ENCODE measurements around the gene SLC22A14. TPM values are rescaled to one million over a fixed set of nuclear protein-coding genes. Genes with fewer than 3 reads are reported as not detected.
A peak's percentile ranks its signal among the peaks of the same experiment; 100 is the strongest.

Gene SLC22A14
- total and polyA plus RNA-seq, 10 donors, result 0.04 to 0.60 (median 0.18) TPM; not detected in 6

GRCh38 chr3:38348903-38349302, 66.8 kb downstream of the SLC22A14 start:
- Histone ChIP-seq H3K4me1 (peaks cover 0 to 31% (median 17%) of the 10 kb centered on the region in 6 donors), H3K36me3 (no peaks in the 10 kb centered on the region), H3K27ac (no peak overlapping the region), H3K27me3 (replicated peaks in 1 of 7) (no peaks in the 10 kb centered on the region), H3K9me3 (no peaks in the 10 kb centered on the region), H3K4me3 (no peak overlapping the region)
- WGBS, 5 donors, result 54 to 74% (median 56%) methylated on average over 4 of the region's 4 CpGs
- intact Hi-C loops (cut with DNase I; ENCODE audit: low total_unique reads), result no loop called here
- DNase-seq, result no peak
- TF ChIP-seq CTCF (IDR thresholded peaks at IDR 0.05 in 8 of 11, conservative IDR thresholded peaks at IDR 0.05 in 3 of 11) (no peak), POLR2A (IDR thresholded peaks at IDR 0.05) (no peak), POLR2AphosphoS5 (IDR thresholded peaks at IDR 0.05) (no peak)

- no peak overlapping the region for H3K4me3 ChIP-seq
- no peak overlapping the region for H3K27ac ChIP-seq
- H3K27me3 ChIP-seq (replicated peaks in 1 of 7), result no peaks in the 10 kb centered on the region
- no peaks in the 10 kb centered on the region for H3K9me3 ChIP-seq
- TF ChIP-seq POLR2A (IDR thresholded peaks at IDR 0.05) (no peak), POLR2AphosphoS5 (IDR thresholded peaks at IDR 0.05) (no peak), CTCF (IDR thresholded peaks at IDR 0.05 in 8 of 11, conservative IDR thresholded peaks at IDR 0.05 in 3 of 11) (no peak)
- H3K36me3 ChIP-seq, result no peaks in the 10 kb centered on the region
- peaks cover 0 to 31% (median 17%) of the 10 kb centered on the region in 6 donors for H3K4me1 ChIP-seq
- intact Hi-C loops (cut with DNase I; ENCODE audit: low total_unique reads), result no loop called here
- 82 to 91% (median 87%) methylated on average over 8 of the region's 8 CpGs for WGBS, 5 donors
- DNase-seq, result no peak
Observed at GRCh38 chr3:38349684-38350359, 67.7 kb downstream of the SLC22A14 start.

GRCh38 chr3:38353151-38353550, 71.1 kb downstream of the SLC22A14 start:
- DNase-seq, result no peak
- Histone ChIP-seq H3K4me1 (peaks cover 0 to 9% (median 0%) of the 10 kb centered on the region in 6 donors), H3K27ac (no peak overlapping the region), H3K36me3 (no peaks in the 10 kb centered on the region), H3K4me3 (no peak overlapping the region), H3K9me3 (no peaks in the 10 kb centered on the region), H3K27me3 (replicated peaks in 1 of 7) (no peaks in the 10 kb centered on the region)
- WGBS, 5 donors, result 92 to 97% (median 95%) methylated on average over 4 of the region's 4 CpGs
- TF ChIP-seq POLR2A (IDR thresholded peaks at IDR 0.05), result no peak
- intact Hi-C loops (cut with DNase I; ENCODE audit: low total_unique reads), result no loop called here

- Histone ChIP-seq H3K27me3 (replicated peaks in 1 of 7) (no peaks in the 10 kb centered on the region), H3K4me1 (no peaks in the 10 kb centered on the region), H3K36me3 (no peaks in the 10 kb centered on the region), H3K9me3 (no peaks in the 10 kb centered on the region), H3K27ac (no peak overlapping the region), H3K4me3 (no peak overlapping the region)
- peak; percentile 6 for DNase-seq
- 63 to 77% (median 70%) methylated on average over 4 of the region's 4 CpGs for WGBS, 5 donors
- intact Hi-C loops (cut with DNase I; ENCODE audit: low total_unique reads), result no loop called here
- TF ChIP-seq CTCF (IDR thresholded peaks at IDR 0.05 in 8 of 11, conservative IDR thresholded peaks at IDR 0.05 in 3 of 11) (no peak), POLR2AphosphoS5 (IDR thresholded peaks at IDR 0.05) (no peak)
Observed at GRCh38 chr3:38354588-38355330, 72.7 kb downstream of the SLC22A14 start.

All from spleen (tissue), 11 donors.